A204.1 (cell line): ENCODE measurements around the gene SUPT3H.
"Not testable (repeated sequence)": the region's sequence is repeated elsewhere in the genome, so short reads cannot be mapped to it uniquely, and the experiment has no call there.

Experiments
- FAIRE-seq: peaks from 2 replicates; lab custom pipeline; 2012; peaks lifted over from hg19 to GRCh38; lab: Jason Lieb, UNC

The SUPT3H gene

GRCh38 chr6:45171380-45171779 is 206.4 kb downstream of the SUPT3H start:
- FAIRE-seq: no peak

GRCh38 chr6:45170309-45170708 is 207.4 kb downstream of the SUPT3H start:
- no peak for FAIRE-seq

- FAIRE-seq: no peak
Observed at GRCh38 chr6:45169815-45170214, 207.9 kb downstream of the SUPT3H start.

GRCh38 chr6:45163952-45164766 is 213.6 kb downstream of the SUPT3H start:
- no peak for FAIRE-seq

- FAIRE-seq: no peak
Observed at GRCh38 chr6:45160305-45160704, 217.4 kb downstream of the SUPT3H start.

GRCh38 chr6:45156075-45156474 is 221.7 kb downstream of the SUPT3H start:
- FAIRE-seq: no peak

- FAIRE-seq: no peak
Observed at GRCh38 chr6:45155341-45155894, 222.3 kb downstream of the SUPT3H start.

GRCh38 chr6:45154679-45155078 is 223.1 kb downstream of the SUPT3H start:
- no peak for FAIRE-seq

GRCh38 chr6:45148711-45149341 is 228.9 kb downstream of the SUPT3H start:
- no peak for FAIRE-seq

- FAIRE-seq: no peak
Observed at GRCh38 chr6:45148278-45148677, 229.5 kb downstream of the SUPT3H start.

GRCh38 chr6:45145658-45146057 is 232.1 kb downstream of the SUPT3H start:
- not testable (repeated sequence) for FAIRE-seq

GRCh38 chr6:45138765-45139164 is 239.0 kb downstream of the SUPT3H start:
- FAIRE-seq: no peak

GRCh38 chr6:45136495-45136894 is 241.2 kb downstream of the SUPT3H start:
- no peak for FAIRE-seq

- FAIRE-seq: no peak
Observed at GRCh38 chr6:45132658-45133294, 245.0 kb downstream of the SUPT3H start.

- FAIRE-seq: no peak
Observed at GRCh38 chr6:45132059-45132458, 245.7 kb downstream of the SUPT3H start.

- no peak for FAIRE-seq
Observed at GRCh38 chr6:45129051-45129450, 248.7 kb downstream of the SUPT3H start.

GRCh38 chr6:45127185-45127584 is 250.5 kb downstream of the SUPT3H start:
- FAIRE-seq: no peak

GRCh38 chr6:45126033-45126432 is 251.7 kb downstream of the SUPT3H start:
- no peak for FAIRE-seq

GRCh38 chr6:45123023-45123422 is 254.7 kb downstream of the SUPT3H start:
- no peak for FAIRE-seq

- no peak for FAIRE-seq
Observed at GRCh38 chr6:45118754-45119153, 259.0 kb downstream of the SUPT3H start.

GRCh38 chr6:45116714-45117410 is 260.9 kb downstream of the SUPT3H start:
- FAIRE-seq: no peak

GRCh38 chr6:45115696-45116095 is 262.0 kb downstream of the SUPT3H start:
- no peak for FAIRE-seq
